HG03025 (cell line): Measurements from ENCODE around the gene ECHDC3.

Source experiments
- ATAC-seq: cut with Tn5 transposase; IDR thresholded peaks from one replicate; pipeline ENCODE4 v1.9.1; 2021; ENCODE audit warnings: mild to moderate bottlenecking, moderate library complexity; ENCODE audit not compliant: unreplicated experiment, low FRiP score

ECHDC3 gene

GRCh38 chr10:11746883-11747539, 4.8 kb downstream of the ECHDC3 start:
- ATAC-seq, result no peak

GRCh38 chr10:11748866-11749265, 6.7 kb downstream of the ECHDC3 start:
- no peak for ATAC-seq

GRCh38 chr10:11750420-11750819, 8.2 kb downstream of the ECHDC3 start:
- ATAC-seq, result no peak

GRCh38 chr10:11754173-11754572, 12.0 kb downstream of the ECHDC3 start:
- no peak for ATAC-seq

GRCh38 chr10:11754620-11755019, 12.4 kb downstream of the ECHDC3 start:
- ATAC-seq, result no peak

GRCh38 chr10:11755512-11756263, 13.5 kb downstream of the ECHDC3 start:
- no peak for ATAC-seq

- no peak for ATAC-seq
Measured at GRCh38 chr10:11756766-11757315, 14.7 kb downstream of the ECHDC3 start.

- no peak for ATAC-seq
Measured at GRCh38 chr10:11757454-11757820, 15.3 kb downstream of the ECHDC3 start.

GRCh38 chr10:11757821-11758463, 15.8 kb downstream of the ECHDC3 start:
- peak; percentile 84 for ATAC-seq

GRCh38 chr10:11758527-11759236, 16.5 kb downstream of the ECHDC3 start:
- ATAC-seq, result no peak

GRCh38 chr10:11759347-11759746, 17.2 kb downstream of the ECHDC3 start:
- no peak for ATAC-seq

- no peak for ATAC-seq
Measured at GRCh38 chr10:11760151-11760550, 18.0 kb downstream of the ECHDC3 start.

GRCh38 chr10:11760861-11761260, 18.7 kb downstream of the ECHDC3 start:
- ATAC-seq, result no peak

- ATAC-seq, result no peak
Measured at GRCh38 chr10:11761431-11761830, 19.2 kb downstream of the ECHDC3 start.

GRCh38 chr10:11762706-11763500, 20.7 kb downstream of the ECHDC3 start:
- ATAC-seq, result no peak

- no peak for ATAC-seq
Measured at GRCh38 chr10:11763501-11763861, 21.3 kb downstream of the ECHDC3 start.

- no peak for ATAC-seq
Measured at GRCh38 chr10:11765141-11765540, 23.0 kb downstream of the ECHDC3 start.

- no peak for ATAC-seq
Measured at GRCh38 chr10:11772575-11773288, 30.6 kb downstream of the ECHDC3 start.

GRCh38 chr10:11773761-11774441, 31.7 kb downstream of the ECHDC3 start:
- no peak for ATAC-seq
